PC-9 (cell line): ENCODE results near the gene STXBP5L.

ENCODE experiments used
- CTCF ChIP-seq: fragments of 200-600 bp; sonication (generic); conservative IDR thresholded peaks from 2 replicates; pipeline ENCODE4 v1.6.1; 2017; ENCODE audit warnings: mixed run types, antibody characterized with exemption, mild to moderate bottlenecking, moderate library complexity
- EZH2 ChIP-seq: fragments of 200-600 bp; sonication (generic); IDR thresholded peaks from 2 replicates; pipeline ENCODE4 v1.8.0; 2017; ENCODE audit warnings: antibody characterized with exemption, low read depth

DNA sequence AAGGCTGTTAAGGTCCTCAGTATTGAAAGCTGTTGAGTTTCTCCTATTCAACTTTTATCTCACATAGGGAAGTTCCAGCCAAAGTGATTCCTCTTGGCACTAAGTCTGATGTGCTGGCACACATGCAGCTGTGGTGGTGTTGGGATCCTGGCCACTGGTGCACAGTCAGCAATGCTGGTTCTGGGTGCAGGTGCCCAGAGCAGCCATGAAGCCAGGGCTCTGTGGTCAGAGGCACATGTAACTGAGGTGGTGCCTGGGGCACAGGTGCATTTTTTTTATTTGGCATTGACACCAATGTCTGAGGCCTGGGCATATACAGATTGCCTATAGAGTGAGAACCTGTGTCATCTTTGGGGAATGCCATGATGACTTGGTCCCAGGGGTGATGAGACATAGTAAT is 366.4 kb downstream of the STXBP5L start:
- TF ChIP-seq CTCF (no peak), EZH2 (no peak)
